ENCODE results near the gene ARL8B. TPM values are rescaled to one million over a fixed set of nuclear protein-coding genes. Genes with fewer than 3 reads are reported as not detected.

ARL8B gene
- total and polyA plus RNA-seq, 10 of the 15 experiments (the other 5 are each of a cell fraction or from before 2014, with no cell fraction given), result 22.0 to 80.6 (median 43.7) TPM

DNA sequence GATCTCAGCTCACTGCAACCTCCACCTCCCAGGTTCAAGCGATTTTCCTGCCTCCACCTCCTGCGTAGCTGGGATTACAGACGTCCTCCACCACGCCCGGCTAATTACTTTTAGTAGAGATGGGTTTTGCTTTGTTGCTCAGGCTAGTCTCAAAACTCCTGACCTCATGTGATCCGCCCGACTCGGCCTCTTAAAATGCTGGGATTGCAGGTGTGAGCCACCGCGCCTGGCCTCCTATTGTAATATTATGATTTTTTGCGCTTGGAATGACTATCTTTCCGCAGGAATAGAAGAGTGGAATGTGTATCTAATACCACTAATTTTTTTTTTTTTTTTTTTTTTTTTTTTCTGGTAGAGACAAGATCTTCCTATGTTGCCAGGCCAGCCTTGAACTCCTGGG, 1.8 kb downstream of the ARL8B start:
- WGBS (ENCODE audit: insufficient coverage, insufficient replicate concordance, low lambda C conversion rate, missing lambda C conversion rate), result 78% methylated on average over 12 of the region's 12 CpGs
- ATAC-seq (no peak), FAIRE-seq (no peak), DNase-seq (ENCODE audit: low read depth, low spot score) (no peak)
- H3K79me2 ChIP-seq (ENCODE audit: control insufficient read depth, insufficient read depth, low read length), result peaks cover 68% of the 10 kb centered on the region
- H3K4me2 ChIP-seq (ENCODE audit: control insufficient read depth, insufficient read depth), result peak overlapping the region; percentile 43
- in situ Hi-C loops (cut with MboI), result loop anchor here (10.0 kb wide), 1 partner anchor 171 kb away; no protein-coding TSS in a partner anchor
- TF ChIP-seq NR2C2 (IDR thresholded peaks at IDR 0.05; ENCODE audit: borderline replicate concordance, control insufficient read depth, insufficient read length, low read depth), result no peak
- TF ChIP-seq, protein P1, sequence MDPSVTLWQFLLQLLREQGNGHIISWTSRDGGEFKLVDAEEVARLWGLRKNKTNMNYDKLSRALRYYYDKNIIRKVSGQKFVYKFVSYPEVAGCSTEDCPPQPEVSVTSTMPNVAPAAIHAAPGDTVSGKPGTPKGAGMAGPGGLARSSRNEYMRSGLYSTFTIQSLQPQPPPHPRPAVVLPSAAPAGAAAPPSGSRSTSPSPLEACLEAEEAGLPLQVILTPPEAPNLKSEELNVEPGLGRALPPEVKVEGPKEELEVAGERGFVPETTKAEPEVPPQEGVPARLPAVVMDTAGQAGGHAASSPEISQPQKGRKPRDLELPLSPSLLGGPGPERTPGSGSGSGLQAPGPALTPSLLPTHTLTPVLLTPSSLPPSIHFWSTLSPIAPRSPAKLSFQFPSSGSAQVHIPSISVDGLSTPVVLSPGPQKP (IDR thresholded peaks at IDR 0.05; ENCODE audit: low read depth, low read length), result no peak
- TF ChIP-seq, protein P2, sequence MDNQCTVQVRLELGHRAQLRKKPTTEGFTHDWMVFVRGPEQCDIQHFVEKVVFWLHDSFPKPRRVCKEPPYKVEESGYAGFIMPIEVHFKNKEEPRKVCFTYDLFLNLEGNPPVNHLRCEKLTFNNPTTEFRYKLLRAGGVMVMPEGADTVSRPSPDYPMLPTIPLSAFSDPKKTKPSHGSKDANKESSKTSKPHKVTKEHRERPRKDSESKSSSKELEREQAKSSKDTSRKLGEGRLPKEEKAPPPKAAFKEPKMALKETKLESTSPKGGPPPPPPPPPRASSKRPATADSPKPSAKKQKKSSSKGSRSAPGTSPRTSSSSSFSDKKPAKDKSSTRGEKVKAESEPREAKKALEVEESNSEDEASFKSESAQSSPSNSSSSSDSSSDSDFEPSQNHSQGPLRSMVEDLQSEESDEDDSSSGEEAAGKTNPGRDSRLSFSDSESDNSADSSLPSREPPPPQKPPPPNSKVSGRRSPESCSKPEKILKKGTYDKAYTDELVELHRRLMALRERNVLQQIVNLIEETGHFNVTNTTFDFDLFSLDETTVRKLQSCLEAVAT (IDR thresholded peaks at IDR 0.05), result peak; percentile 76; the same call in 1 of the 2 replicates
- BruUV-seq (replicated peaks), result no TSS peak
- H3K4me3 ChIP-seq, result peak overlapping the region; percentile 76; the same call in 1 of the 2 replicates
- no peak overlapping the region for H2AFZ ChIP-seq (ENCODE audit: control insufficient read depth, low read depth, low read length)
- H4K20me1 ChIP-seq (ENCODE audit: control insufficient read depth, insufficient read depth), result no peaks in the 10 kb centered on the region
- H3K27ac ChIP-seq (ENCODE audit: control insufficient read depth, insufficient read depth), result peak overlapping the region; percentile 78
- intact Hi-C loops (cut with micrococcal nuclease; ENCODE audit: unreplicated experiment), result loop anchor here (5.0 kb wide), 1 partner anchor 147 kb away; the partner anchor contains the start of gene BHLHE40
- ChIA-PET SMC1A (ENCODE audit: uncharacterized antibody, unreplicated experiment) (interaction anchor here (0.6 to 4.7 kb wide), 22 partner anchors 9 to 419 kb away, joined by 3 to 38 read pairs (median 4); no protein-coding TSS in a partner anchor), POLR2A (interaction anchor here (0.7 to 2.7 kb wide), 8 partner anchors 10 to 82 kb away, joined by 3 to 10 read pairs (median 4); no protein-coding TSS in a partner anchor), RAD21 (ENCODE audit: unreplicated experiment) (interaction anchor here (0.9 to 3.7 kb wide), 13 partner anchors 9 to 412 kb away, joined by 3 to 31 read pairs (median 6); partner anchors contain the start of gene EDEM1), CTCF (interaction anchor here (0.8 to 6.6 kb wide), 12 partner anchors 9 to 413 kb away, joined by 3 to 62 read pairs (median 5); no protein-coding TSS in a partner anchor)
- no peaks in the 10 kb centered on the region for H3K4me1 ChIP-seq (ENCODE audit: control insufficient read depth, insufficient read depth, low read length)
- H3K9ac ChIP-seq (ENCODE audit: control insufficient read depth, insufficient read depth, low read length), result peak overlapping the region; percentile 77; the same call in 1 of the 2 replicates
- no peaks in the 10 kb centered on the region for H3K9me3 ChIP-seq (replicated peaks; ENCODE audit: control insufficient read depth, insufficient read depth, low read length)
- no peaks in the 10 kb centered on the region for H3K36me3 ChIP-seq (ENCODE audit: control insufficient read depth in 2 of 2, insufficient read depth in 2 of 2, low read length in 1 of 2)
- H3K27me3 ChIP-seq (replicated peaks in 1 of 2; ENCODE audit: control insufficient read depth in 2 of 2, insufficient read depth in 2 of 2, low read length in 1 of 2), result no peaks in the 10 kb centered on the region

All from GM12878 (cell line).